ENCODE measurements around the gene ELAPOR2.

- no peak for TF ChIP-seq CREB1 (IDR thresholded peaks at IDR 0.05)
- TF ChIP-seq CREB1 (CRISPR knock-in tag; IDR thresholded peaks at IDR 0.05): no peak
- TF ChIP-seq NR1H2 (CRISPR knock-in tag; IDR thresholded peaks at IDR 0.05): no peak
- no peak for TF ChIP-seq ZNF398 (CRISPR knock-in tag; IDR thresholded peaks at IDR 0.05)
- no peak for TF ChIP-seq POLR3G (IDR thresholded peaks at IDR 0.05; ENCODE audit: extremely low read depth, insufficient read length, insufficient replicate concordance)
These were observed 13.0 kb downstream of the ELAPOR2 start for GRCh38 chr7:87046456-87046855.

Measured in K562 (cell line).